Caco-2 (cell line): Measurements from ENCODE around the gene TFEC. TPM values are rescaled to one million over a fixed set of nuclear protein-coding genes. Genes with fewer than 3 reads are reported as not detected.
"Not testable (repeated sequence)": the region's sequence is repeated elsewhere in the genome, so short reads cannot be mapped to it uniquely, and the experiment has no call there.

Experiments used
- BruUV-seq: library from RNA; stranded (reverse); fragments of 400-500 nt; replicated peaks from 2 replicates; lab custom pipeline; 2021; lab: Mats Ljungman, UMichigan
- CTCF ChIA-PET: fragments of 300-600 bp; sonication (Branson Sonifier 250); formaldehyde crosslinking; loops from one replicate; lab custom pipeline; 2022; ENCODE audit warnings: antibody characterized with exemption; lab: Charles Lee
- POLR2A ChIA-PET: fragments of 300-600 bp; sonication (Branson Sonifier 250); formaldehyde crosslinking; loops from one replicate; lab custom pipeline; 2022; ENCODE audit warnings: antibody characterized with exemption; lab: Charles Lee
- DNase-seq, 2 experiments: peaks; one replicate each; pipeline versions ENCODE4 v3.0.0 to v3.0.0-alpha.2; 2020 to 2022
- H3K27me3 ChIP-seq: replicated peaks from 2 replicates; pipeline ENCODE4 v1.6.0; 2011; ENCODE audit warnings: low read length; ENCODE audit not compliant: control insufficient read depth, insufficient read depth
- H3K36me3 ChIP-seq: 2 replicates; pipeline ENCODE4 v1.5.1; 2011; ENCODE audit warnings: low read length; ENCODE audit not compliant: control insufficient read depth, insufficient read depth
- H3K4me1 ChIP-seq: fragments of 250-450 bp; sonication (Bioruptor Pico); 2 replicates; pipeline ENCODE4 v1.5.1; 2020; ENCODE audit warnings: mild to moderate bottlenecking
- H3K4me3 ChIP-seq: 2 replicates; pipeline ENCODE4 v1.5.1; 2011; ENCODE audit warnings: low read depth, mild to moderate bottlenecking, control low read depth, low read length
- H3K9me3 ChIP-seq: fragments of 250-450 bp; sonication (Bioruptor Pico); 2 replicates; pipeline ENCODE4 v1.5.1; 2020; ENCODE audit warnings: mild to moderate bottlenecking, moderate library complexity
- H3K27ac Mint-ChIP-seq: one replicate; pipeline ENCODE4 v1.8.0; 2022; ENCODE audit warnings: mixed read lengths; ENCODE audit not compliant: unreplicated experiment
- H3K27me3 Mint-ChIP-seq: one replicate; pipeline ENCODE4 v1.8.0; 2022; ENCODE audit warnings: mixed read lengths; ENCODE audit not compliant: insufficient read depth, unreplicated experiment
- H3K36me3 Mint-ChIP-seq: one replicate; pipeline ENCODE4 v1.8.0; 2022; ENCODE audit warnings: mild to moderate bottlenecking, mixed read lengths; ENCODE audit not compliant: insufficient read depth, unreplicated experiment
- H3K4me1 Mint-ChIP-seq: one replicate; pipeline ENCODE4 v1.8.0; 2022; ENCODE audit warnings: low read depth, mixed read lengths; ENCODE audit not compliant: unreplicated experiment
- H3K4me3 Mint-ChIP-seq: one replicate; pipeline ENCODE4 v1.8.0; 2022; ENCODE audit warnings: mild to moderate bottlenecking, moderate library complexity, mixed read lengths; ENCODE audit not compliant: unreplicated experiment
- H3K9me3 Mint-ChIP-seq: one replicate; pipeline ENCODE4 v1.8.0; 2022; ENCODE audit warnings: mixed read lengths; ENCODE audit not compliant: unreplicated experiment
- intact Hi-C: fragments of 100-400 bp; cut with micrococcal nuclease; formaldehyde crosslinking; loops from one replicate; pipeline ENCODE4 v1.10.0; 2022; ENCODE audit not compliant: unreplicated experiment
- total RNA-seq: library from RNA; stranded (reverse); gene quantifications from 2 replicates; pipeline ENCODE4 v1.2.3, GENCODE V29; 2022
- TF ChIP-seq, protein P1 (sequence below), 2 experiments: fragments of 200-600 bp in 1 of 2; IDR thresholded peaks; 1 replicate in 1 of 2; 2 replicates in 1 of 2; pipeline versions ENCODE4 v1.5.1 to v1.8.0; 2011 to 2022; ENCODE audit warnings: antibody characterized with exemption in 1 of 2, control low read depth in 1 of 2, inconsistent platforms in 1 of 2, low read depth in 1 of 2, low read length in 1 of 2, mild to moderate bottlenecking in 1 of 2, moderate library complexity in 1 of 2; ENCODE audit not compliant: insufficient read depth in 1 of 2, severe bottlenecking in 1 of 2, unreplicated experiment in 1 of 2

The TFEC gene
- total RNA-seq, 1 experiment from 2014 or later: 45.1 TPM

DNA sequence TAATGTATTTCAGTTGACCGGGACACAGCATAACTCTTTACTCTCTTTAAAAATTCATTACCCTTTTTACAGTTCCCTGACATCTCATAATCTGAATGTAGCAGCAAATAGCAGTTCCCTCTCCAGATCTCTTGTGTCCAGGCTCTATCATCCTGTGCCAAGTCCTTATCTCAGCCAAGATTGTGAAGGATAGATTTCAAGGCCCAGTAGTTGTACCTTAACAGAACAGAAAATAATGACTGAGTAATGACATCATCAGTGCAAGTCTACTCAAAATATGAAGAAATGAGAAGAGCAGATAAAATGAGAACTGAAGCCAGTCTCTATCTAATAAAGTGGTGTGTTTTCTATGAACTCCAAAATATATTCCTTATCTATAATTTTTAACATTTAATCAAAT lies 92.6 kb downstream of the TFEC start:
- Mint-ChIP-seq H3K27me3 (no peaks in the 10 kb centered on the region), H3K4me1 (no peaks in the 10 kb centered on the region), H3K36me3 (peaks cover 5% of the 10 kb centered on the region), H3K9me3 (no peaks in the 10 kb centered on the region), H3K27ac (no peak overlapping the region), H3K4me3 (no peak overlapping the region)
- ChIA-PET CTCF (no interaction called here), POLR2A (no interaction called here)
- intact Hi-C loops: no loop called here
- Histone ChIP-seq H3K4me1 (no peaks in the 10 kb centered on the region), H3K4me3 (no peak overlapping the region), H3K9me3 (no peaks in the 10 kb centered on the region), H3K36me3 (no peaks in the 10 kb centered on the region), H3K27me3 (no peaks in the 10 kb centered on the region)
- BruUV-seq: no TSS peak
- TF ChIP-seq, protein P1, sequence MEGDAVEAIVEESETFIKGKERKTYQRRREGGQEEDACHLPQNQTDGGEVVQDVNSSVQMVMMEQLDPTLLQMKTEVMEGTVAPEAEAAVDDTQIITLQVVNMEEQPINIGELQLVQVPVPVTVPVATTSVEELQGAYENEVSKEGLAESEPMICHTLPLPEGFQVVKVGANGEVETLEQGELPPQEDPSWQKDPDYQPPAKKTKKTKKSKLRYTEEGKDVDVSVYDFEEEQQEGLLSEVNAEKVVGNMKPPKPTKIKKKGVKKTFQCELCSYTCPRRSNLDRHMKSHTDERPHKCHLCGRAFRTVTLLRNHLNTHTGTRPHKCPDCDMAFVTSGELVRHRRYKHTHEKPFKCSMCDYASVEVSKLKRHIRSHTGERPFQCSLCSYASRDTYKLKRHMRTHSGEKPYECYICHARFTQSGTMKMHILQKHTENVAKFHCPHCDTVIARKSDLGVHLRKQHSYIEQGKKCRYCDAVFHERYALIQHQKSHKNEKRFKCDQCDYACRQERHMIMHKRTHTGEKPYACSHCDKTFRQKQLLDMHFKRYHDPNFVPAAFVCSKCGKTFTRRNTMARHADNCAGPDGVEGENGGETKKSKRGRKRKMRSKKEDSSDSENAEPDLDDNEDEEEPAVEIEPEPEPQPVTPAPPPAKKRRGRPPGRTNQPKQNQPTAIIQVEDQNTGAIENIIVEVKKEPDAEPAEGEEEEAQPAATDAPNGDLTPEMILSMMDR (IDR thresholded peaks at IDR 0.05; ENCODE audit: insufficient read depth in 1 of 2, low read depth in 1 of 2, low read length in 1 of 2, severe bottlenecking in 1 of 2, unreplicated experiment in 1 of 2): no peak
- DNase-seq: no peak

DNA sequence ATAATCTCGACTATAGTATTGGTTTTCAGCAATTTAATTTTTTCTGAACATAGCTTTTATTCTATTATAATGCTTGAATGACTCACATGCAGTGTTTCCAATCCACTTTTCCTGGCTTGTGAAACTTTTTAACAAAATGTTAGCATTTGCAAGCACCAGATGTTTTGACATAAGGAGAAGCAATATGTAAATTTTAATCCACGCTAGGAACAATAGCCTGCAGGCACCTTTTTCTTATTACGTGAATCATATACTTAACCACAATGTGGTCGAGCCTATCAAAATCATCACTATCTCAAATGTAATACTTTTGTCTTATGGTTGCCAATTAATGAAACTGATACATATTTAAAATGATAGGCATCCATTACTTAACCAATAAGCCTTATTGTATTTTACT lies 97.1 kb downstream of the TFEC start:
- H3K9me3 ChIP-seq: no peaks in the 10 kb centered on the region
- Mint-ChIP-seq H3K36me3 (no peaks in the 10 kb centered on the region), H3K4me1 (no peaks in the 10 kb centered on the region), H3K27me3 (no peaks in the 10 kb centered on the region), H3K27ac (no peak overlapping the region), H3K4me3 (no peak overlapping the region), H3K9me3 (no peaks in the 10 kb centered on the region)
- ChIA-PET CTCF (no interaction called here), POLR2A (no interaction called here)
- H3K4me1 ChIP-seq: no peaks in the 10 kb centered on the region
- H3K4me3 ChIP-seq: no peak overlapping the region
- no peak for DNase-seq
- intact Hi-C loops: no loop called here
- TF ChIP-seq, protein P1 (IDR thresholded peaks at IDR 0.05; ENCODE audit: insufficient read depth in 1 of 2, low read depth in 1 of 2, low read length in 1 of 2, severe bottlenecking in 1 of 2, unreplicated experiment in 1 of 2): no peak
- BruUV-seq: no TSS peak
- no peaks in the 10 kb centered on the region for H3K27me3 ChIP-seq
- H3K36me3 ChIP-seq: no peaks in the 10 kb centered on the region

DNA sequence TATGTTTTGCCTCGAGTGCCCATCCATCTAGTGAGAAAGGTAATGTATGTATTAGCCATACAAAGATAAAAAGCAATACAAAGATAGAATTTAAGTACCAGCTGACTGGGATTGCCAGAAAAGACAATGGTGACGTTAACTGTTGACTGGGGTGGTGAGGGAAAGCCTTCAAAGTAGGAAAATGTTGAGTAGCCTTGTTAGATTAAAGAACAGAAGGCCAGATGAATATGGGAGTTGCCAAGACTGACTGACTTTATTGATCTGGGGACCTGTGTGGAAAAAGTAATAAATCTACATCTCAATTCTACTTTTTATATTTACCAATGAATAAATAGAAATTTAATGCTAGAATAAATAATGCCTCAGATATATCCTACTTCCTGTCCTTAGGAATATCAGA lies 97.7 kb downstream of the TFEC start:
- Histone ChIP-seq H3K36me3 (no peaks in the 10 kb centered on the region), H3K4me3 (no peak overlapping the region), H3K4me1 (no peaks in the 10 kb centered on the region), H3K27me3 (no peaks in the 10 kb centered on the region), H3K9me3 (no peaks in the 10 kb centered on the region)
- no peak overlapping the region for H3K4me3 Mint-ChIP-seq
- no TSS peak for BruUV-seq
- ChIA-PET POLR2A (no interaction called here), CTCF (no interaction called here)
- TF ChIP-seq, protein P1 (IDR thresholded peaks at IDR 0.05; ENCODE audit: insufficient read depth in 1 of 2, low read depth in 1 of 2, low read length in 1 of 2, severe bottlenecking in 1 of 2, unreplicated experiment in 1 of 2): no peak
- H3K36me3 Mint-ChIP-seq: no peaks in the 10 kb centered on the region
- no peak overlapping the region for H3K27ac Mint-ChIP-seq
- no peaks in the 10 kb centered on the region for H3K9me3 Mint-ChIP-seq
- no peaks in the 10 kb centered on the region for H3K27me3 Mint-ChIP-seq
- H3K4me1 Mint-ChIP-seq: no peaks in the 10 kb centered on the region
- DNase-seq: no peak
- intact Hi-C loops: no loop called here

DNA sequence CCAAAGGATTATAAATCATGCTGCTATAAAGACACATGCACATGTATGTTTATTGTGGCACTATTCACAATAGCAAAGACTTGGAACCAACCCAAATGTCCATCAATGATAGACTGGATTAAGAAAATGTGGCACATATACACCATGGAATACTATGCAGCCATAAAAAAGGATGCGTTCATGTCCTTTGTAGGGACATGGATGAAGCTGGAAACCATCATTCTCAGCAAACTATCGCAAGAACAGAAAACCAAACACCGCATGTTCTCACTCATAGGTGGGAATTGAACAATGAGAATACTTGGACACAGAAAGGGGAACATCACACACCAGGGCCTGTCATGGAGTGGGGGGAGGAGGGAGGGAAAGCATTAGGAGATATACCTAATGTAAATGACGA lies 100.4 kb downstream of the TFEC start:
- H3K27me3 ChIP-seq, intact Hi-C loops, H3K27me3 Mint-ChIP-seq, H3K9me3 ChIP-seq, H3K4me3 ChIP-seq, POLR2A ChIA-PET, H3K4me3 Mint-ChIP-seq, BruUV-seq, H3K9me3 Mint-ChIP-seq, H3K36me3 ChIP-seq, H3K4me1 Mint-ChIP-seq, H3K4me1 ChIP-seq, H3K27ac Mint-ChIP-seq, H3K36me3 Mint-ChIP-seq, DNase-seq, CTCF ChIA-PET: not testable (repeated sequence)

DNA sequence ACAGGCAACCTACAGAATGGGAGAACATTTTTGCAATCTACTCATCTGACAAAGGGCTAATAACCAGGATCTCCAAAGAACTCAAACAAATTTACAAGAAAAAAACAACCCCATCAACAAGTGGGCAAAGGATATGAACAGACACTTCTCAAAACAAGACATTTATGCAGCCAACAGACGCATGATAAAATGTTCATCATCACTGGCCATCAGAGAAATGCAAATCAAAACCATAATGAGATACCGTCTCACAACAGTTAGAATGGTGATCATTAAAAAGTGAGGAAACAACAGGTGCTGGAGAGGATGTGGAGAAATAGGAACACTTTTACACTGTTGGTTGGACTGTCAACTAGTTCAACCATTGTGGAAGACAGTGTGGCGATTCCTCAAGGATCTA lies 100.8 kb downstream of the TFEC start:
- BruUV-seq, H3K4me1 ChIP-seq, H3K36me3 Mint-ChIP-seq, H3K4me1 Mint-ChIP-seq, DNase-seq, intact Hi-C loops, H3K9me3 ChIP-seq, H3K4me3 ChIP-seq, H3K4me3 Mint-ChIP-seq, H3K27ac Mint-ChIP-seq, H3K36me3 ChIP-seq, H3K27me3 ChIP-seq, H3K27me3 Mint-ChIP-seq, H3K9me3 Mint-ChIP-seq, POLR2A ChIA-PET, CTCF ChIA-PET: not testable (repeated sequence)
